ENCODE results near the gene C19orf81. TPM values are rescaled to one million over a fixed set of nuclear protein-coding genes. Genes with fewer than 3 reads are reported as not detected.

The C19orf81 gene
- total RNA-seq, 1 donor from 2014 or later, result not detected

GRCh38 chr19:50669302-50670101, 20.3 kb downstream of the C19orf81 start:
- peaks cover 28% of the 10 kb centered on the region for H3K27me3 Mint-ChIP-seq (ENCODE audit: unreplicated experiment)
- H3K9me3 Mint-ChIP-seq (ENCODE audit: unreplicated experiment), result no peaks in the 10 kb centered on the region
- no peak for DNase-seq (ENCODE audit: extremely low spot score, unreplicated experiment)
- no peak overlapping the region for H3K27ac Mint-ChIP-seq (ENCODE audit: unreplicated experiment)
- no peaks in the 10 kb centered on the region for H3K4me1 Mint-ChIP-seq (ENCODE audit: unreplicated experiment)
- TF ChIP-seq, protein P1, sequence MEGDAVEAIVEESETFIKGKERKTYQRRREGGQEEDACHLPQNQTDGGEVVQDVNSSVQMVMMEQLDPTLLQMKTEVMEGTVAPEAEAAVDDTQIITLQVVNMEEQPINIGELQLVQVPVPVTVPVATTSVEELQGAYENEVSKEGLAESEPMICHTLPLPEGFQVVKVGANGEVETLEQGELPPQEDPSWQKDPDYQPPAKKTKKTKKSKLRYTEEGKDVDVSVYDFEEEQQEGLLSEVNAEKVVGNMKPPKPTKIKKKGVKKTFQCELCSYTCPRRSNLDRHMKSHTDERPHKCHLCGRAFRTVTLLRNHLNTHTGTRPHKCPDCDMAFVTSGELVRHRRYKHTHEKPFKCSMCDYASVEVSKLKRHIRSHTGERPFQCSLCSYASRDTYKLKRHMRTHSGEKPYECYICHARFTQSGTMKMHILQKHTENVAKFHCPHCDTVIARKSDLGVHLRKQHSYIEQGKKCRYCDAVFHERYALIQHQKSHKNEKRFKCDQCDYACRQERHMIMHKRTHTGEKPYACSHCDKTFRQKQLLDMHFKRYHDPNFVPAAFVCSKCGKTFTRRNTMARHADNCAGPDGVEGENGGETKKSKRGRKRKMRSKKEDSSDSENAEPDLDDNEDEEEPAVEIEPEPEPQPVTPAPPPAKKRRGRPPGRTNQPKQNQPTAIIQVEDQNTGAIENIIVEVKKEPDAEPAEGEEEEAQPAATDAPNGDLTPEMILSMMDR (IDR thresholded peaks at IDR 0.05), result peak; percentile 71
- no peak overlapping the region for H3K4me3 Mint-ChIP-seq (ENCODE audit: unreplicated experiment)
- no peaks in the 10 kb centered on the region for H3K36me3 Mint-ChIP-seq (ENCODE audit: unreplicated experiment)

GRCh38 chr19:50670102-50670380, 20.8 kb downstream of the C19orf81 start:
- TF ChIP-seq, protein P1 (IDR thresholded peaks at IDR 0.05), result no peak
- Mint-ChIP-seq H3K4me3 (ENCODE audit: unreplicated experiment) (no peak overlapping the region), H3K27me3 (ENCODE audit: unreplicated experiment) (peaks cover 26% of the 10 kb centered on the region), H3K36me3 (ENCODE audit: unreplicated experiment) (no peaks in the 10 kb centered on the region), H3K4me1 (ENCODE audit: unreplicated experiment) (no peaks in the 10 kb centered on the region), H3K9me3 (ENCODE audit: unreplicated experiment) (no peaks in the 10 kb centered on the region), H3K27ac (ENCODE audit: unreplicated experiment) (no peak overlapping the region)
- DNase-seq (ENCODE audit: extremely low spot score, unreplicated experiment), result no peak

DNA sequence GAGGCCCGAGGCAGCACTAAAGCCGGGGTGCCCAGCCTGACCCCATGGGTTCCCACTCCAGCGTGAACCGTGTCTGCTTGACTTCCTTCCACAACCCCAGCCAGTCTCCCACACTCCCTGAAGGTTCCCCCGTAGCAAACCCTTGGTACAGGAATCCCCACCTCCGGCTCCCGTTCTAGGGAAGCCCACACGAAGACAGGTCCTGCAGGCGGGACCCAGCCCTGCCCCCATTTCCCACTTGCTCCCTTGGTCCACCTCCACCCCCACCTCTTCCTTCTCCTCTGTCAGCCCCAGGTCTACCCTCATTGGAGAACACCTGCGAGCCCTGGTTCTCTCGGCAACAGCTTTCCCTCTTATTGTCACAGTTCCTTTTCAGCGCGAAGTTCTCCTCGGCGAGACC, 23.9 kb downstream of the C19orf81 start:
- Mint-ChIP-seq H3K4me1 (ENCODE audit: unreplicated experiment) (no peaks in the 10 kb centered on the region), H3K27ac (ENCODE audit: unreplicated experiment) (no peak overlapping the region), H3K9me3 (ENCODE audit: unreplicated experiment) (no peaks in the 10 kb centered on the region), H3K36me3 (ENCODE audit: unreplicated experiment) (no peaks in the 10 kb centered on the region), H3K27me3 (ENCODE audit: unreplicated experiment) (peaks cover 26% of the 10 kb centered on the region), H3K4me3 (ENCODE audit: unreplicated experiment) (no peak overlapping the region)
- DNase-seq (ENCODE audit: extremely low spot score, unreplicated experiment), result no peak
- TF ChIP-seq, protein P1 (IDR thresholded peaks at IDR 0.05), result no peak

- Mint-ChIP-seq H3K27me3 (ENCODE audit: unreplicated experiment) (peaks cover 8% of the 10 kb centered on the region), H3K4me3 (ENCODE audit: unreplicated experiment) (no peak overlapping the region), H3K4me1 (ENCODE audit: unreplicated experiment) (no peaks in the 10 kb centered on the region), H3K9me3 (ENCODE audit: unreplicated experiment) (no peaks in the 10 kb centered on the region), H3K27ac (ENCODE audit: unreplicated experiment) (no peak overlapping the region), H3K36me3 (ENCODE audit: unreplicated experiment) (no peaks in the 10 kb centered on the region)
- TF ChIP-seq, protein P1 (IDR thresholded peaks at IDR 0.05), result no peak
- DNase-seq (ENCODE audit: extremely low spot score, unreplicated experiment), result no peak
Observed at GRCh38 chr19:50676625-50677197, 27.5 kb downstream of the C19orf81 start.

DNA sequence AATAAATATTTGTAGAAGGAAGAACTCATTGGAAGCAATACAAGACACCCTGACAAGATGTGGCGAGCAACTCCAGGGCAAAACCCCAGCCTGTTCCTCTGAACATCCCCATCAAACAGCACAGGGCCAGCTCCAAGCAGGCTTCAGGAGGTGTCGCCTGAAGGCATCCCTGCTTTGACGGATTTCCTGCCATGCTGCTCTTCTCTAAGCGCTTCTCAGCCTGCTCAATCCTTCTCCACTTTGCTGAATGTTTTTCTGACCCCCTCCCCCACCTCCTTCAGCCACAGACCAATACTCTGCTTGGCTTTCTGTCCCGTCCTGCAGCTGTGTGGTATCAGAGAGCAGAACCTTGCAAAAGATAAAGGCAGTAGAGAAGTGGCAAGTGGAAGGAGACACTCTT, 28.4 kb downstream of the C19orf81 start:
- TF ChIP-seq, protein P1 (IDR thresholded peaks at IDR 0.05), result no peak
- Mint-ChIP-seq H3K4me3 (ENCODE audit: unreplicated experiment) (no peak overlapping the region), H3K27ac (ENCODE audit: unreplicated experiment) (no peak overlapping the region), H3K9me3 (ENCODE audit: unreplicated experiment) (no peaks in the 10 kb centered on the region), H3K4me1 (ENCODE audit: unreplicated experiment) (no peaks in the 10 kb centered on the region), H3K36me3 (ENCODE audit: unreplicated experiment) (no peaks in the 10 kb centered on the region), H3K27me3 (ENCODE audit: unreplicated experiment) (peaks cover 7% of the 10 kb centered on the region)
- no peak for DNase-seq (ENCODE audit: extremely low spot score, unreplicated experiment)
